ENCODE data around the gene PRKD2. TPM values are rescaled to one million over a fixed set of nuclear protein-coding genes. Genes with fewer than 3 reads are reported as not detected.

PRKD2 gene
- total RNA-seq, 4 donors from 2014 or later: 30.8 to 85.7 (median 41.7) TPM

GRCh38 chr19:46723471-46723870, 6.6 kb upstream of the PRKD2 start:
- Histone ChIP-seq H3K4me1 (no peaks in the 10 kb centered on the region), H3K4me3 (no peak overlapping the region), H3K27ac (no peak overlapping the region), H3K36me3 (no peaks in the 10 kb centered on the region), H3K9me3 (no peaks in the 10 kb centered on the region), H3K27me3 (no peaks in the 10 kb centered on the region)
- intact Hi-C loops (cut with DNase I; ENCODE audit: low total_unique reads): no loop called here
- DNase-seq: no peak
- TF ChIP-seq POLR2A (IDR thresholded peaks at IDR 0.05) (no peak), CTCF (IDR thresholded peaks at IDR 0.05) (no peak)

- no peak overlapping the region for H3K27ac ChIP-seq
- no peaks in the 10 kb centered on the region for H3K27me3 ChIP-seq
- intact Hi-C loops (cut with DNase I; ENCODE audit: low total_unique reads): no loop called here
- no peak overlapping the region for H3K4me3 ChIP-seq
- H3K4me1 ChIP-seq: no peaks in the 10 kb centered on the region
- no peak for TF ChIP-seq CTCF (IDR thresholded peaks at IDR 0.05)
- TF ChIP-seq POLR2A (IDR thresholded peaks at IDR 0.05): no peak
- H3K36me3 ChIP-seq: no peaks in the 10 kb centered on the region
- no peak for DNase-seq
- H3K9me3 ChIP-seq: no peaks in the 10 kb centered on the region
Observed at GRCh38 chr19:46723023-46723461, 6.1 kb upstream of the PRKD2 start.

GRCh38 chr19:46722421-46723022, 5.6 kb upstream of the PRKD2 start:
- Histone ChIP-seq H3K4me1 (no peaks in the 10 kb centered on the region), H3K4me3 (no peak overlapping the region), H3K27ac (no peak overlapping the region), H3K9me3 (no peaks in the 10 kb centered on the region), H3K36me3 (no peaks in the 10 kb centered on the region), H3K27me3 (no peaks in the 10 kb centered on the region)
- intact Hi-C loops (cut with DNase I; ENCODE audit: low total_unique reads): no loop called here
- no peak for DNase-seq
- TF ChIP-seq CTCF (IDR thresholded peaks at IDR 0.05) (no peak), POLR2A (IDR thresholded peaks at IDR 0.05) (no peak)

GRCh38 chr19:46722004-46722380, 5.1 kb upstream of the PRKD2 start:
- TF ChIP-seq CTCF (IDR thresholded peaks at IDR 0.05): no peak
- no peak for TF ChIP-seq POLR2A (IDR thresholded peaks at IDR 0.05)
- no peaks in the 10 kb centered on the region for H3K36me3 ChIP-seq
- no peaks in the 10 kb centered on the region for H3K4me1 ChIP-seq
- no peak for DNase-seq
- H3K27ac ChIP-seq: no peak overlapping the region
- no peak overlapping the region for H3K4me3 ChIP-seq
- no peaks in the 10 kb centered on the region for H3K9me3 ChIP-seq
- no peaks in the 10 kb centered on the region for H3K27me3 ChIP-seq
- intact Hi-C loops (cut with DNase I; ENCODE audit: low total_unique reads): no loop called here

- Histone ChIP-seq H3K36me3 (no peaks in the 10 kb centered on the region), H3K27ac (no peak overlapping the region), H3K27me3 (no peaks in the 10 kb centered on the region), H3K4me1 (no peaks in the 10 kb centered on the region), H3K4me3 (no peak overlapping the region), H3K9me3 (no peaks in the 10 kb centered on the region)
- intact Hi-C loops (cut with DNase I; ENCODE audit: low total_unique reads): no loop called here
- TF ChIP-seq CTCF (IDR thresholded peaks at IDR 0.05): no peak
- no peak for TF ChIP-seq POLR2A (IDR thresholded peaks at IDR 0.05)
- DNase-seq: no peak
Observed at GRCh38 chr19:46721269-46722003, 4.5 kb upstream of the PRKD2 start.

All from uterus (tissue), 4 donors.